Karpas-422 (cell line): Measurements from ENCODE around the gene TMEM115. TPM values are rescaled to one million over a fixed set of nuclear protein-coding genes. Genes with fewer than 3 reads are reported as not detected.

ENCODE experiments used
- DNase-seq: peaks from one replicate; pipeline ENCODE4 v3.0.0-alpha.2; 2015
- H2AFZ ChIP-seq: fragments of 200-600 bp; sonication (generic); 2 replicates; pipeline ENCODE4 v1.6.1; 2014; ENCODE audit warnings: antibody characterized with exemption, low read length, mixed read lengths
- H3K27ac ChIP-seq: fragments of 200-600 bp; sonication (generic); 2 replicates; pipeline ENCODE4 v1.5.1; 2014; ENCODE audit warnings: mild to moderate bottlenecking, low read length, moderate library complexity
- H3K27me3 ChIP-seq: fragments of 200-600 bp; sonication (generic); 2 replicates; pipeline ENCODE4 v1.6.1; 2014; ENCODE audit warnings: low read length, mixed read lengths
- H3K36me3 ChIP-seq: fragments of 200-600 bp; sonication (generic); 2 replicates; pipeline ENCODE4 v1.6.1; 2014; ENCODE audit warnings: low read length, mixed read lengths; ENCODE audit not compliant: insufficient read depth
- H3K4me1 ChIP-seq: fragments of 200-600 bp; sonication (generic); 2 replicates; pipeline ENCODE4 v1.6.1; 2014; ENCODE audit warnings: mild to moderate bottlenecking, low read length, mixed read lengths
- H3K4me2 ChIP-seq: fragments of 200-600 bp; sonication (generic); 2 replicates; pipeline ENCODE4 v1.6.1; 2014; ENCODE audit warnings: low read length, low read depth, mild to moderate bottlenecking; ENCODE audit not compliant: poor library complexity, severe bottlenecking
- H3K4me3 ChIP-seq: fragments of 200-600 bp; sonication (generic); 2 replicates; pipeline ENCODE4 v1.5.1; 2014; ENCODE audit warnings: mild to moderate bottlenecking, antibody characterized with exemption, low read length, mixed read lengths
- H3K79me2 ChIP-seq: fragments of 200-600 bp; sonication (generic); 2 replicates; pipeline ENCODE4 v1.6.1; 2014; ENCODE audit warnings: mild to moderate bottlenecking, low read length, mixed read lengths
- H3K9ac ChIP-seq: fragments of 200-600 bp; sonication (generic); 2 replicates; pipeline ENCODE4 v1.6.0; 2014; ENCODE audit warnings: low read length
- H3K9me2 ChIP-seq: fragments of 200-600 bp; sonication (generic), shearing (Covaris generic); replicated peaks from 2 replicates; pipeline ENCODE4 v1.6.0; 2014; ENCODE audit warnings: mild to moderate bottlenecking, low read length, moderate library complexity; ENCODE audit not compliant: insufficient read depth
- H3K9me3 ChIP-seq: fragments of 300-700, 200-600 bp; sonication (generic); 2 replicates; pipeline ENCODE4 v1.6.1; 2014; ENCODE audit warnings: low read length, mixed read lengths
- H4K20me1 ChIP-seq: fragments of 200-600 bp; sonication (generic); 2 replicates; pipeline ENCODE4 v1.6.1; 2014; ENCODE audit warnings: mild to moderate bottlenecking, antibody characterized with exemption, low read length, low read depth; ENCODE audit not compliant: insufficient read depth
- total RNA-seq: library from RNA; depleted of rRNA; stranded (reverse); fragments of >200 nt; shearing (Covaris generic); gene quantifications from 2 replicates; pipeline ENCODE4 v1.2.3, GENCODE V29; 2014; ENCODE audit warnings: low replicate concordance

The TMEM115 gene
- total RNA-seq, 1 experiment from 2014 or later, result 13.8 TPM

GRCh38 chr3:50373146-50374051, 14.1 kb upstream of the TMEM115 start:
- H3K9me2 ChIP-seq, result no peaks in the 10 kb centered on the region
- H2AFZ ChIP-seq, result no peak overlapping the region
- no peak overlapping the region for H3K4me3 ChIP-seq
- H3K27ac ChIP-seq, result no peak overlapping the region
- H4K20me1 ChIP-seq, result no peaks in the 10 kb centered on the region
- H3K79me2 ChIP-seq, result no peaks in the 10 kb centered on the region
- H3K9ac ChIP-seq, result no peak overlapping the region
- no peaks in the 10 kb centered on the region for H3K27me3 ChIP-seq
- no peak for DNase-seq
- H3K36me3 ChIP-seq, result no peaks in the 10 kb centered on the region
- no peaks in the 10 kb centered on the region for H3K9me3 ChIP-seq
- H3K4me2 ChIP-seq, result no peak overlapping the region
- H3K4me1 ChIP-seq, result no peaks in the 10 kb centered on the region

- no peaks in the 10 kb centered on the region for H3K9me3 ChIP-seq
- H3K79me2 ChIP-seq, result no peaks in the 10 kb centered on the region
- no peaks in the 10 kb centered on the region for H3K9me2 ChIP-seq
- H3K4me3 ChIP-seq, result no peak overlapping the region
- no peak overlapping the region for H3K4me2 ChIP-seq
- no peaks in the 10 kb centered on the region for H3K36me3 ChIP-seq
- no peak for DNase-seq
- no peak overlapping the region for H2AFZ ChIP-seq
- H3K9ac ChIP-seq, result no peak overlapping the region
- no peaks in the 10 kb centered on the region for H3K27me3 ChIP-seq
- H3K27ac ChIP-seq, result no peak overlapping the region
- H4K20me1 ChIP-seq, result no peaks in the 10 kb centered on the region
- H3K4me1 ChIP-seq, result no peaks in the 10 kb centered on the region
Measured at GRCh38 chr3:50372349-50372748, 13.0 kb upstream of the TMEM115 start.

GRCh38 chr3:50371133-50371685, 11.9 kb upstream of the TMEM115 start:
- Histone ChIP-seq H3K9ac (no peak overlapping the region), H4K20me1 (no peaks in the 10 kb centered on the region)

GRCh38 chr3:50370594-50370993, 11.3 kb upstream of the TMEM115 start:
- H3K9me3 ChIP-seq, result no peaks in the 10 kb centered on the region
- no peaks in the 10 kb centered on the region for H3K9me2 ChIP-seq
- no peaks in the 10 kb centered on the region for H4K20me1 ChIP-seq
- H3K36me3 ChIP-seq, result no peaks in the 10 kb centered on the region
- peaks cover 1% of the 10 kb centered on the region; the same call in 1 of the 2 replicates for H3K4me1 ChIP-seq
- no peaks in the 10 kb centered on the region for H3K79me2 ChIP-seq
- no peaks in the 10 kb centered on the region for H3K27me3 ChIP-seq
- peak; percentile 56 for DNase-seq
- H3K27ac ChIP-seq, result no peak overlapping the region
- H3K4me2 ChIP-seq, result no peak overlapping the region
- H2AFZ ChIP-seq, result no peak overlapping the region
- H3K9ac ChIP-seq, result no peak overlapping the region
- no peak overlapping the region for H3K4me3 ChIP-seq

More at GRCh38 chr3:50371133-50371685, 11.9 kb upstream of the TMEM115 start:
- DNase-seq, result no peak
- Histone ChIP-seq H3K27ac (no peak overlapping the region), H3K9me3 (no peaks in the 10 kb centered on the region), H3K36me3 (no peaks in the 10 kb centered on the region), H3K9me2 (no peaks in the 10 kb centered on the region), H3K27me3 (no peaks in the 10 kb centered on the region), H3K4me2 (no peak overlapping the region), H3K4me3 (no peak overlapping the region), H3K79me2 (no peaks in the 10 kb centered on the region), H2AFZ (no peak overlapping the region), H3K4me1 (no peaks in the 10 kb centered on the region)

GRCh38 chr3:50369012-50369670, 9.8 kb upstream of the TMEM115 start:
- Histone ChIP-seq H3K4me3 (no peak overlapping the region), H3K4me1 (peaks cover 5% of the 10 kb centered on the region), H3K27ac (no peak overlapping the region), H3K9ac (no peak overlapping the region), H3K27me3 (no peaks in the 10 kb centered on the region), H3K36me3 (no peaks in the 10 kb centered on the region), H2AFZ (no peak overlapping the region), H3K9me2 (no peaks in the 10 kb centered on the region), H3K4me2 (no peak overlapping the region), H4K20me1 (no peaks in the 10 kb centered on the region), H3K9me3 (no peaks in the 10 kb centered on the region), H3K79me2 (no peaks in the 10 kb centered on the region)
- no peak for DNase-seq

GRCh38 chr3:50365842-50366220, 6.5 kb upstream of the TMEM115 start:
- peaks cover 5% of the 10 kb centered on the region for H3K4me1 ChIP-seq
- H3K9me3 ChIP-seq, result no peaks in the 10 kb centered on the region
- no peak overlapping the region for H3K27ac ChIP-seq
- H3K27me3 ChIP-seq, result no peaks in the 10 kb centered on the region
- H3K4me3 ChIP-seq, result no peak overlapping the region
- no peak overlapping the region for H2AFZ ChIP-seq
- H3K4me2 ChIP-seq, result peak overlapping the region; percentile 53
- H3K9ac ChIP-seq, result 0 out of 2 replicates have a peak overlapping the region, but pooled peaks have one; percentile 50
- no peaks in the 10 kb centered on the region for H4K20me1 ChIP-seq
- H3K9me2 ChIP-seq, result no peaks in the 10 kb centered on the region
- no peak for DNase-seq
- H3K36me3 ChIP-seq, result no peaks in the 10 kb centered on the region
- H3K79me2 ChIP-seq, result no peaks in the 10 kb centered on the region

GRCh38 chr3:50365080-50365841, 5.9 kb upstream of the TMEM115 start:
- no peaks in the 10 kb centered on the region for H3K9me3 ChIP-seq
- H3K4me2 ChIP-seq, result peak overlapping the region; percentile 53
- H3K27ac ChIP-seq, result no peak overlapping the region

More at GRCh38 chr3:50365080-50365841, 5.9 kb upstream of the TMEM115 start:
- H3K4me3 ChIP-seq, result peak overlapping the region; percentile 51; the same call in 1 of the 2 replicates
- no peaks in the 10 kb centered on the region for H3K27me3 ChIP-seq
- H3K79me2 ChIP-seq, result no peaks in the 10 kb centered on the region
- no peaks in the 10 kb centered on the region for H3K9me2 ChIP-seq
- peaks cover 5% of the 10 kb centered on the region for H3K4me1 ChIP-seq
- DNase-seq, result peak; percentile 91
- no peaks in the 10 kb centered on the region for H3K36me3 ChIP-seq
- H2AFZ ChIP-seq, result no peak overlapping the region; the same call in 1 of the 2 replicates
- H4K20me1 ChIP-seq, result no peaks in the 10 kb centered on the region
- peak overlapping the region; percentile 50; the same call in 1 of the 2 replicates for H3K9ac ChIP-seq
